ENCODE data around the gene RHD.
"Not testable (repeated sequence)": the region's sequence is repeated elsewhere in the genome, so short reads cannot be mapped to it uniquely, and the experiment has no call there.

RHD gene

GRCh38 chr1:25360596-25361581, 88.6 kb downstream of the RHD start:
- peak; percentile 87 for DNase-seq

GRCh38 chr1:25361901-25362300, 89.6 kb downstream of the RHD start:
- DNase-seq, result peak; percentile 15

GRCh38 chr1:25362634-25363559, 90.6 kb downstream of the RHD start:
- DNase-seq, result not testable (repeated sequence)

- DNase-seq, result peak; percentile 20
Measured at GRCh38 chr1:25369241-25369640, 96.9 kb downstream of the RHD start.

GRCh38 chr1:25369691-25370271, 97.5 kb downstream of the RHD start:
- not testable (repeated sequence) for DNase-seq

GRCh38 chr1:25371757-25372156, 99.4 kb downstream of the RHD start:
- peak; percentile 90 for DNase-seq

- not testable (repeated sequence) for DNase-seq
Measured at GRCh38 chr1:25378367-25378766, 106.1 kb downstream of the RHD start.
